GM12872 (cell line): ENCODE measurements around the gene VCL.

Source experiments
- TF ChIP-seq, protein P1 (sequence below): IDR thresholded peaks from 3 replicates; pipeline ENCODE4 v1.5.1; 2011; ENCODE audit warnings: low read depth, mild to moderate bottlenecking, low read length, moderate library complexity; ENCODE audit not compliant: insufficient read depth

The VCL gene

DNA sequence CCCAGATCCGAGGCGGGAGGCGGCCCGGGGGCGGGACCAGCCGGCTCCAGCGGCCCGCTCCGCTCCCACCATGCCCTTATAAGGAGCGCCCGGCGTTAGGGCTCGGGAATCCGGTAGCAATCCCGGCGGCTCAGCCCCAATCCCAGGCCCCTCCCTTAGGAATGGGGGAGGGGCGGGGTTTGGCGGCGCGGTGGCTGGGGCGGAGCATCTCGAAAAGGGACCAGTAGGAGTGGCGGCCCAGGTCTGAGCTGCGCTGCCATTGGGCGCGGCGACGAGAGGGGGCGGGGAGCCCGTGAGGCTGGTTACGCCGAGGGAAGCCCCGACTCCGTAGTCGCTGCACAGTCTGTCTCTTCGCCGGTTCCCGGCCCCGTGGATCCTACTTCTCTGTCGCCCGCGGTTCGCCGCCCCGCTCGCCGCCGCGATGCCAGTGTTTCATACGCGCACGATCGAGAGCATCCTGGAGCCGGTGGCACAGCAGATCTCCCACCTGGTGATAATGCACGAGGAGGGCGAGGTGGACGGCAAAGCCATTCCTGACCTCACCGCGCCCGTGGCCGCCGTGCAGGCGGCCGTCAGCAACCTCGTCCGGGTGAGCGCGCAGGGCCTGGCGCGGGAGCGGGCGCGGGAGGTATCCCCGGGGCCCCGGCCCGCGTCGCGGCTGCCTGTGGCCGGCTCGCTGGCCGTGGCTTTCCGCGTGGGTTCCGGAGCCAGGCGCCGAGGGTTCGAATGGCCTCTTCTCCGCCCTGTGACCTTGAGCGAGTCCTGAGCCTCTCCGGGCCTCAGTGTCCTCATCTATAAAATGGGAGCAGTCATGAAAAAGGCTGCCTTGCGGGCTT, at the start of gene VCL:
Gene VCL (plus strand): TSS at position 330 of the 836 bp plus-strand sequence. CDS start 92 bp downstream, at position 422.
- TF ChIP-seq, protein P1, sequence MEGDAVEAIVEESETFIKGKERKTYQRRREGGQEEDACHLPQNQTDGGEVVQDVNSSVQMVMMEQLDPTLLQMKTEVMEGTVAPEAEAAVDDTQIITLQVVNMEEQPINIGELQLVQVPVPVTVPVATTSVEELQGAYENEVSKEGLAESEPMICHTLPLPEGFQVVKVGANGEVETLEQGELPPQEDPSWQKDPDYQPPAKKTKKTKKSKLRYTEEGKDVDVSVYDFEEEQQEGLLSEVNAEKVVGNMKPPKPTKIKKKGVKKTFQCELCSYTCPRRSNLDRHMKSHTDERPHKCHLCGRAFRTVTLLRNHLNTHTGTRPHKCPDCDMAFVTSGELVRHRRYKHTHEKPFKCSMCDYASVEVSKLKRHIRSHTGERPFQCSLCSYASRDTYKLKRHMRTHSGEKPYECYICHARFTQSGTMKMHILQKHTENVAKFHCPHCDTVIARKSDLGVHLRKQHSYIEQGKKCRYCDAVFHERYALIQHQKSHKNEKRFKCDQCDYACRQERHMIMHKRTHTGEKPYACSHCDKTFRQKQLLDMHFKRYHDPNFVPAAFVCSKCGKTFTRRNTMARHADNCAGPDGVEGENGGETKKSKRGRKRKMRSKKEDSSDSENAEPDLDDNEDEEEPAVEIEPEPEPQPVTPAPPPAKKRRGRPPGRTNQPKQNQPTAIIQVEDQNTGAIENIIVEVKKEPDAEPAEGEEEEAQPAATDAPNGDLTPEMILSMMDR: no peak

DNA sequence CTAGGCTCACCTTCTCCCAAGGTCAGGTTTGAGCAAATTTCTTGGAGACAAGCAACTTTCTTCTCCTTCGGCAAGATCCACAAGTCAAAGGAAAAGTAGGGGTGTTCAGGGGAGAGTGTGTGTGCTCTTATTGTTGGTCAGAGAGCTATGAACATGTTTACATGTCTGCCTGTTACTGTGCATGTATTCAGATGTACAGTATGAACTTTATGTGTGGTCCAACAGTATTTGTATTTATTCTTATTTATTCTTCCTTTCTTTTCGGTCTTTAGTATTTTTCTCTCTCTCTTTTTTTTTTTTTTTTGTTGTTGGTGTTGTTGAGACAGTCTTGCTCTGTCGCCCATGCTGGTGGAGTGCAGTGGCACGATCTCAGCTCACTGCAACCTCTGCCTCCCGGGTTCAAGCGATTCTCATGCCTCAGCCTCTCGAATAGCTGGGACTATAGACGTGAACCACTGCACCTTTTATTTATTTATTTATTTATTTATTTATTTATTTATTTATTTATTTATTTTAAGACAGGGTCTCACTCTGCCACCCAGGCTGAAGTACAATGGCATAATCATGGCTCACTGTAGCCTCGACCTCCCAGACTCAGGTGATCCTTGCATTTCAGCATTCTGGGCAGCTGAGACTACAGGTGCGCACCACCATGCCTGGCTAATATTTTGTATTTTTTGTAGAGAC, 48.8 kb upstream of the VCL start:
- TF ChIP-seq, protein P1: no peak

DNA sequence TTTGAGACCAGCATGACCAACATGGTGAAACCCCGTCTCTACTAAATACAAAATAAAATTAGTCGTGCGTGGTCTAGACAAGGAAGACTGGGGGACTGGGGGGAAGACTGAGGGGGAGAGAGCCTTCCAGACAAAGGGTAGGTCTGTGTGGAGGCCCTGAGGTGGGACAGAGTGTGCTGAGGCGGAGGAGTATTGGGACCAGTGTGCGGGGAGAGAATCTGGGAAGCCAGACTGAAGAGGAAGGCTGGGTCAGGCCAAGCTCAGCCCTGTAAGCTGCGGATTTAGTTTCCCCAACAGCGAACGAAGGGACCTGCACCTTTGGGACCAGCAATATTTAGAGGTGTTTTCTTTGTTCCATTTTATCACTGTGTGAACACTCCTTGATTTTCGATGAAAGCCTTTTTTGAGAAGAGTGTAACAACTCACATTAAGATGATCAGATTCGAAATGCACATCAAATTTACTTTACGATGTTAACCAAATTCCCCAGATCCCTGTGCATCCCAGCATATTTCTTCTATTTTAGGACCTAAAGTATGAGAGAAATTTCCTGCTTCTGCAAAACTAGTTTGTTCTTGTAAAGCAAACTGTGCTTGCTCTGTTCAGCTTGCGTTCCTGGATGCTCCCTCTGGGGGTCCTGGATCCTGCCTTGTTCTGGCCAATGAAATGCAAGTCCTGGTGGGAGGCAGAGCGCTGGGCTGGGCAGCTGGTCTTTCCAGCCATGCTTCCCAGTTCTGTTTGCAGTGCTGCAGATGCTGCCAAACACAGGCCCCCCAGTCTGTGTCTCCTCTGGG, 47.6 kb upstream of the VCL start:
- TF ChIP-seq, protein P1: no peak

DNA sequence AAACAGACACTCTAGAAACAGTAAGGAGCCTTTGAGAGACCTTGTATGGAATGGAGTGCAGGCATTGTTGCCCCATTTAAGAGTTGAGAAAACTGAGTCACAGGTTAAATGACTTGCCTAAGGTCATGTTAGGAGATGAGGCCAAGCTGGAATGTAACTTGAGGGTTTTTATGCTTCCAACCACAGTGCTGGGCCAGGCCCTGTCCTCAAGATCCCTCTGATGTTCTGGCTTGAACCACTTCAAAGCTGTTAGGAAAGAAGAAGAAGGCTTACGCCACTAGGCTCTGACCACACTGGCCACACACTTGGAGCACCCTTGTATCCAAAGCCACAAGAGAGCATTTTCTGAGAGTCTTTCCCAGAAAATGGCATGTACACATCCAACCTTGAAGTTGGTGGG, 44.3 kb upstream of the VCL start:
- TF ChIP-seq, protein P1: no peak

DNA sequence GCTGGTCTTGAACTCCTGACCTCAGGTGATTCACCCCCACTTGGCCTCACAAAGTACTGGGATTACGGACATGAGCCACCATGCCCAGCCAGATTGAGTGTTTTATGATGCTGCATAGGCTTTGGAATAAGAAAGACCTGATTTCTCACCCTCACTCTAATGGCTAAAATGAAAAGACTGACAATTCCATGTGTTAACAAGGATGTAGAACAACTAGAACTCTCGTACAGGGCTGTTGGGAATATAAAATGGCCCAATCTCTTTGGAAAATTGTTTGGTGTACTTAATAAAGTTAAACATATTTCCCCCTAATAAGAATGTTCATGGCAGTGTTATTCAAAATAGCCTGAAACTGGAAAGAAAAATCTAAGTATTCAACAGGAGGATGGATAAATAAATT, 43.2 kb upstream of the VCL start:
- TF ChIP-seq, protein P1: no peak

DNA sequence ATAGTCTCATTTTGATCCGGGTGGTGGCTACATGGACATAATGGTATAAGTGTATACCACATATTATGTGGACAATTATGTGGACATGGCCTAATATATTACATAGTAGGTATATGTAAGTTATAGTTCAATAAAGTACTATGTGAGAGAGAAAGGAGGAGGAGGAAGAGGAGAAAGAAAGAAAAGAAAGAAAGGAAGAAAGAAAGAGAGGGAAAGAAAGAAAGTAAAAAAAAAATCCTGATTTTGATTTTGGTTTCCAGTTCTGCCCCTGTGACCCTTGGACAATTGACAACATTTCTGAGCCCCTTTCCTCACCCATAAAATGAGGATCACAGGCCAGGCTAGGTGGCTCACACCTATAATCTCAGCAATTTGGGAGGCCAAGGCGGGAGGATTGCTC, 42.2 kb upstream of the VCL start:
- TF ChIP-seq, protein P1: no peak
